Measurements from ENCODE around the gene SLC9C1.

DNA sequence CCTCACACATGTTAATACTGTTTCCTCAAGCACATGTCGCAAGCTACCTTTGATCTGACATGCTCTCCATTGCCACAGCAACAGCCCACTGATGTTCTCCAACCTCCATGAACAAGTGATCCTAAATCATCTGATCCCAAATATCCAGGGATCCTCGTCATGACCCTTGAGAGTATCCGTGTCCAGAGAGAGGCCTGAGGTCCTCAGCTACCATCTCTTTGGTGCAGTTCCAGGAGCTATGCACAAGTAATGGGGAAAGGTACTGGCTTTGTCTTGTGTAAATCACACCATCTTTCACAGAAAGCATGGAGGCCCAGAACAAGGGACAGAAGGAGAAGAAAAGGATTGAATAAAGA, 163.4 kb downstream of the SLC9C1 start:
- TF ChIP-seq, protein P1, sequence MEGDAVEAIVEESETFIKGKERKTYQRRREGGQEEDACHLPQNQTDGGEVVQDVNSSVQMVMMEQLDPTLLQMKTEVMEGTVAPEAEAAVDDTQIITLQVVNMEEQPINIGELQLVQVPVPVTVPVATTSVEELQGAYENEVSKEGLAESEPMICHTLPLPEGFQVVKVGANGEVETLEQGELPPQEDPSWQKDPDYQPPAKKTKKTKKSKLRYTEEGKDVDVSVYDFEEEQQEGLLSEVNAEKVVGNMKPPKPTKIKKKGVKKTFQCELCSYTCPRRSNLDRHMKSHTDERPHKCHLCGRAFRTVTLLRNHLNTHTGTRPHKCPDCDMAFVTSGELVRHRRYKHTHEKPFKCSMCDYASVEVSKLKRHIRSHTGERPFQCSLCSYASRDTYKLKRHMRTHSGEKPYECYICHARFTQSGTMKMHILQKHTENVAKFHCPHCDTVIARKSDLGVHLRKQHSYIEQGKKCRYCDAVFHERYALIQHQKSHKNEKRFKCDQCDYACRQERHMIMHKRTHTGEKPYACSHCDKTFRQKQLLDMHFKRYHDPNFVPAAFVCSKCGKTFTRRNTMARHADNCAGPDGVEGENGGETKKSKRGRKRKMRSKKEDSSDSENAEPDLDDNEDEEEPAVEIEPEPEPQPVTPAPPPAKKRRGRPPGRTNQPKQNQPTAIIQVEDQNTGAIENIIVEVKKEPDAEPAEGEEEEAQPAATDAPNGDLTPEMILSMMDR (IDR thresholded peaks at IDR 0.05; ENCODE audit: poor library complexity): no peak
- no peak for TF ChIP-seq EZH2 (IDR thresholded peaks at IDR 0.05; ENCODE audit: borderline replicate concordance)
- no peak for TF ChIP-seq EZH2phosphoT487 (IDR thresholded peaks at IDR 0.05; ENCODE audit: low read depth, severe bottlenecking, unreplicated experiment)
